HEK293 (cell line): Measurements from ENCODE around the gene STING1.
"Not testable (repeated sequence)": the region's sequence is repeated elsewhere in the genome, so short reads cannot be mapped to it uniquely, and the experiment has no call there.

Experiments used
- CTCF ChIA-PET: fragments of 350-600 bp; formaldehyde crosslinking; extraction: SDS; loops from one replicate; lab custom pipeline; 2021; ENCODE audit warnings: antibody characterized with exemption; lab: Yijun Ruan, JAX
- POLR2A ChIA-PET: fragments of 300-600 bp; formaldehyde crosslinking; extraction: SDS; loops from one replicate; lab custom pipeline; 2020; ENCODE audit warnings: antibody characterized with exemption, inconsistent platforms; lab: Yijun Ruan, JAX
- H3K27ac ChIP-seq: fragments of 200-500 bp; sonication (Bioruptor generic); 2 replicates; pipeline ENCODE4 v1.5.1; 2014; ENCODE audit warnings: low read depth, low read length, control low read depth, inconsistent platforms; ENCODE audit errors: extremely low read depth
- H3K36me3 ChIP-seq, 2 experiments: fragments of 200-500 bp in 1 of 2; sonication (Bioruptor generic) in 1 of 2; 1 replicate in 1 of 2; 2 replicates in 1 of 2; pipeline ENCODE4 v1.5.1; 2014 to 2017; ENCODE audit warnings: inconsistent platforms in 2 of 2, low read length in 2 of 2; ENCODE audit not compliant: control insufficient read depth in 2 of 2, insufficient read depth in 1 of 2
- H3K4me1 ChIP-seq: fragments of 200-500 bp; sonication (Bioruptor generic); 2 replicates; pipeline ENCODE4 v1.5.1; 2014; ENCODE audit warnings: mild to moderate bottlenecking, low read length, inconsistent platforms; ENCODE audit not compliant: control insufficient read depth, insufficient read depth
- H3K4me3 ChIP-seq: 2 replicates; pipeline ENCODE4 v1.5.1; 2011; ENCODE audit warnings: low read depth, mild to moderate bottlenecking, control low read depth, low read length, moderate library complexity
- H3K9me3 ChIP-seq: fragments of 200-500 bp; sonication (Bioruptor generic); 2 replicates; pipeline ENCODE4 v1.5.1; 2014; ENCODE audit warnings: low read depth, low read length, inconsistent platforms; ENCODE audit not compliant: control insufficient read depth, insufficient read depth
- GLIS1 ChIP-seq: fragments of 450-650 bp; formaldehyde crosslinking; IDR thresholded peaks from 2 replicates; pipeline ENCODE4 v1.5.1; 2016; ENCODE audit warnings: missing biosample characterization, missing genetic modification characterization
- KLF10 ChIP-seq: fragments of 450-650 bp; IDR thresholded peaks from 2 replicates; pipeline ENCODE4 v1.5.1; 2018; ENCODE audit warnings: missing biosample characterization, mild to moderate bottlenecking, missing genetic modification characterization
- KLF17 ChIP-seq: fragments of 450-650 bp; formaldehyde crosslinking; IDR thresholded peaks from 2 replicates; pipeline ENCODE4 v1.5.1; 2016; ENCODE audit warnings: missing biosample characterization, missing genetic modification characterization
- REST ChIP-seq: fragments of 450-650 bp; formaldehyde crosslinking; IDR thresholded peaks from 2 replicates; pipeline ENCODE4 v1.5.1; 2016; ENCODE audit warnings: missing biosample characterization, missing genetic modification characterization
- SP2 ChIP-seq: fragments of 450-650 bp; formaldehyde crosslinking; IDR thresholded peaks from 2 replicates; pipeline ENCODE4 v1.5.1; 2016; ENCODE audit warnings: missing biosample characterization, missing genetic modification characterization
- ZFP3 ChIP-seq: fragments of 450-650 bp; formaldehyde crosslinking; IDR thresholded peaks from 2 replicates; pipeline ENCODE4 v1.5.1; 2016; ENCODE audit warnings: low read depth, missing biosample characterization, missing genetic modification characterization
- ZIC2 ChIP-seq: fragments of 450-650 bp; formaldehyde crosslinking; IDR thresholded peaks from 2 replicates; pipeline ENCODE4 v1.5.1; 2016; ENCODE audit warnings: missing biosample characterization, missing genetic modification characterization
- ZNF24 ChIP-seq: fragments of 450-650 bp; formaldehyde crosslinking; IDR thresholded peaks from 2 replicates; pipeline ENCODE4 v1.5.1; 2016; ENCODE audit warnings: missing biosample characterization, missing genetic modification characterization
- ZNF362 ChIP-seq: fragments of 450-650 bp; formaldehyde crosslinking; IDR thresholded peaks from 2 replicates; pipeline ENCODE4 v1.5.1; 2016; ENCODE audit warnings: missing biosample characterization, missing genetic modification characterization
- ZNF404 ChIP-seq: fragments of 450-650 bp; formaldehyde crosslinking; IDR thresholded peaks from 2 replicates; pipeline ENCODE4 v1.5.1; 2017; ENCODE audit warnings: missing biosample characterization, missing genetic modification characterization
- ZNF488 ChIP-seq: fragments of 450-650 bp; formaldehyde crosslinking; IDR thresholded peaks from 2 replicates; pipeline ENCODE4 v1.5.1; 2016; ENCODE audit warnings: missing biosample characterization, missing genetic modification characterization
- ZNF677 ChIP-seq: fragments of 450-650 bp; IDR thresholded peaks from 2 replicates; pipeline ENCODE4 v1.5.0; 2018; ENCODE audit warnings: missing biosample characterization, mild to moderate bottlenecking, missing genetic modification characterization, moderate library complexity
- ZNF785 ChIP-seq: fragments of 450-650 bp; formaldehyde crosslinking; IDR thresholded peaks from 2 replicates; pipeline ENCODE4 v1.5.1; 2016; ENCODE audit warnings: missing biosample characterization, missing genetic modification characterization
- ZNF843 ChIP-seq: fragments of 450-650 bp; formaldehyde crosslinking; IDR thresholded peaks from 2 replicates; pipeline ENCODE4 v1.5.1; 2016; ENCODE audit warnings: missing biosample characterization, missing genetic modification characterization
- TF ChIP-seq, protein P1 (sequence below): fragments of 450-650 bp; formaldehyde crosslinking; IDR thresholded peaks from 2 replicates; pipeline ENCODE4 v1.5.1; 2016; ENCODE audit warnings: missing biosample characterization, missing genetic modification characterization

STING1 gene

DNA sequence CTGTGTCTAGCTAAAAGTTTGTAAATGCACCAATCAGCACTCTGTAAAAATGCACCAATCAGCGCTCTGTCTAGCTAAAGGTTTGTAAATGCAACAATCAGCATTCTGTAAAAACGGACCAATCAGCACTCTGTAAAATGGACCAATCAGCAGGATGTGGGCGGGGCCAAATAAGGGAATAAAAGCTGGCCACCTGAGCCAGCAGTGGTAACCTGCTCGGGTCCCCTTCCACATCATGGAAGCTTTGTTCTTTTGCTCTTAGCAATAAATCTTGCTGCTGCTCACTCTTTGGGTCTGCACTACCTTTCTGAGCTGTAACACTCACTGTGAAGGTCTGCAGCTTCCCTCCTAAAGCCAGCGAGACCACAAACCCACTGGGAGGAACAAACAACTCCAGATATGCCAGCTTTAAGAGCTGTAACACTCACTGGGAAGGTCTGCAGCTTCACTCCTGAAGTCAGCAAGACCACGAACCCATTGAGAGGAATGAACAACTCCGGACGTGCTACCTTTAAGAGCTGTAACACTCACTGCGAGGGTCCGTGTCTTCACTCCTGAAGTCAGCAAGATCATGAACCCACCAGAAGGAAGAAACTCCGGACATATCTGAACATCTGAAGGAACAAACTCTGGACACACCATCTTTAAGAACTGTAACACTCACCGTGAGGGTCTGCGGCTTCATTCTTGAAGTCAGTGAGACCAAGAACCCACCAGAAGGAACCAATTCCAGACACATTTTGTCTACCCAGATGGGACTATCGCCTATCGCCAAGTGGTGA, 20.7 kb upstream of the STING1 start:
- H3K27ac ChIP-seq, H3K9me3 ChIP-seq, H3K4me1 ChIP-seq, H3K4me3 ChIP-seq: not testable (repeated sequence)
- 0 out of 2 replicates have a peak, but pooled peaks have one; percentile 16 for TF ChIP-seq SP2 (tag by site-specific recombination)
- TF ChIP-seq, all 188 proteins: peak for 1; not testable (repeated sequence) for 187
- CTCF ChIA-PET, result interaction anchor here (0.5 to 2.3 kb wide), 5 partner anchors 10 to 263 kb away, joined by 3 to 9 read pairs (median 4); no protein-coding TSS in a partner anchor
- POLR2A ChIA-PET, H3K36me3 ChIP-seq: not testable (repeated sequence)

- Histone ChIP-seq H3K9me3 (no peaks in the 10 kb centered on the region), H3K36me3 (no peaks in the 10 kb centered on the region; a peak in 1 of 3 replicates), H3K4me3 (no peak overlapping the region), H3K27ac (no peak overlapping the region), H3K4me1 (no peaks in the 10 kb centered on the region)
- TF ChIP-seq REST (tag by site-specific recombination), result no peak
- no peak for TF ChIP-seq ZNF677 (tag by site-specific recombination)
- TF ChIP-seq ZNF488 (tag by site-specific recombination), result no peak
- TF ChIP-seq ZNF785, result no peak
- no peak for TF ChIP-seq KLF17 (tag by site-specific recombination)
- no peak for TF ChIP-seq ZIC2 (tag by site-specific recombination)
- TF ChIP-seq ZNF404, result no peak
- TF ChIP-seq ZNF843, result no peak
- TF ChIP-seq, protein P1, sequence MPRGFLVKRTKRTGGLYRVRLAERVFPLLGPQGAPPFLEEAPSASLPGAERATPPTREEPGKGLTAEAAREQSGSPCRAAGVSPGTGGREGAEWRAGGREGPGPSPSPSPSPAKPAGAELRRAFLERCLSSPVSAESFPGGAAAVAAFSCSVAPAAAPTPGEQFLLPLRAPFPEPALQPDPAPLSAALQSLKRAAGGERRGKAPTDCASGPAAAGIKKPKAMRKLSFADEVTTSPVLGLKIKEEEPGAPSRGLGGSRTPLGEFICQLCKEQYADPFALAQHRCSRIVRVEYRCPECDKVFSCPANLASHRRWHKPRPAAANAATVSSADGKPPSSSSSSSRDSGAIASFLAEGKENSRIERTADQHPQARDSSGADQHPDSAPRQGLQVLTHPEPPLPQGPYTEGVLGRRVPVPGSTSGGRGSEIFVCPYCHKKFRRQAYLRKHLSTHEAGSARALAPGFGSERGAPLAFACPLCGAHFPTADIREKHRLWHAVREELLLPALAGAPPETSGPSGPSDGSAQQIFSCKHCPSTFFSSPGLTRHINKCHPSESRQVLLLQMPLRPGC (tag by site-specific recombination), result no peak
- no peak for TF ChIP-seq KLF10 (tag by site-specific recombination)
- TF ChIP-seq GLIS1 (tag by site-specific recombination), result no peak
- no peak for TF ChIP-seq ZFP3 (tag by site-specific recombination)
- TF ChIP-seq ZNF362 (tag by site-specific recombination), result no peak; the same call in 1 of the 2 replicates
- no peak for TF ChIP-seq ZNF24
- ChIA-PET POLR2A (interaction anchor here (1.0 kb wide), 1 partner anchor 62 kb away, joined by 3 read pairs; the partner anchor contains the start of gene DNAJC18), CTCF (interaction anchor here (0.6 to 2.3 kb wide), 2 partner anchors 16 to 264 kb away, joined by 4 to 9 read pairs; no protein-coding TSS in a partner anchor)
Observed at GRCh38 chr5:139501381-139501780, 18.8 kb upstream of the STING1 start.
